Measurements from ENCODE around the gene SLC24A3. TPM values are rescaled to one million over a fixed set of nuclear protein-coding genes. Genes with fewer than 3 reads are reported as not detected.

The SLC24A3 gene
- total RNA-seq, 1 donor from 2014 or later, result 0.10 TPM

GRCh38 chr20:19449051-19449450 is 236.6 kb downstream of the SLC24A3 start:
- Mint-ChIP-seq H3K27ac (ENCODE audit: unreplicated experiment) (no peak overlapping the region), H3K36me3 (ENCODE audit: low read depth) (no peaks in the 10 kb centered on the region), H3K27me3 (ENCODE audit: low read depth) (peaks cover 1% of the 10 kb centered on the region), H3K4me1 (ENCODE audit: low read depth) (no peaks in the 10 kb centered on the region), H3K4me3 (ENCODE audit: unreplicated experiment) (no peak overlapping the region), H3K9me3 (ENCODE audit: low read depth) (peaks cover under 1% of the 10 kb centered on the region)
- TF ChIP-seq CTCF (IDR thresholded peaks at IDR 0.05), result no peak
- no peak for DNase-seq (ENCODE audit: low spot score)

GRCh38 chr20:19451231-19451922 is 238.9 kb downstream of the SLC24A3 start:
- TF ChIP-seq CTCF (IDR thresholded peaks at IDR 0.05), result no peak
- Mint-ChIP-seq H3K27ac (ENCODE audit: unreplicated experiment) (no peak overlapping the region), H3K36me3 (ENCODE audit: low read depth) (no peaks in the 10 kb centered on the region), H3K27me3 (ENCODE audit: low read depth) (peaks cover 4% of the 10 kb centered on the region), H3K9me3 (ENCODE audit: low read depth) (no peaks in the 10 kb centered on the region), H3K4me1 (ENCODE audit: low read depth) (no peaks in the 10 kb centered on the region), H3K4me3 (ENCODE audit: unreplicated experiment) (no peak overlapping the region)
- no peak for DNase-seq (ENCODE audit: low spot score)

GRCh38 chr20:19451923-19452295 is 239.5 kb downstream of the SLC24A3 start:
- no peaks in the 10 kb centered on the region for H3K4me1 Mint-ChIP-seq (ENCODE audit: low read depth)
- no peak for TF ChIP-seq CTCF (IDR thresholded peaks at IDR 0.05)
- no peaks in the 10 kb centered on the region for H3K9me3 Mint-ChIP-seq (ENCODE audit: low read depth)
- peaks cover 4% of the 10 kb centered on the region for H3K27me3 Mint-ChIP-seq (ENCODE audit: low read depth)
- DNase-seq (ENCODE audit: low spot score), result no peak
- H3K36me3 Mint-ChIP-seq (ENCODE audit: low read depth), result no peaks in the 10 kb centered on the region
- H3K27ac Mint-ChIP-seq (ENCODE audit: unreplicated experiment), result no peak overlapping the region
- H3K4me3 Mint-ChIP-seq (ENCODE audit: unreplicated experiment), result no peak overlapping the region

- no peak for DNase-seq (ENCODE audit: low spot score)
- no peaks in the 10 kb centered on the region for H3K9me3 Mint-ChIP-seq (ENCODE audit: low read depth)
- peaks cover 4% of the 10 kb centered on the region for H3K27me3 Mint-ChIP-seq (ENCODE audit: low read depth)
- H3K4me1 Mint-ChIP-seq (ENCODE audit: low read depth), result no peaks in the 10 kb centered on the region
- no peaks in the 10 kb centered on the region for H3K36me3 Mint-ChIP-seq (ENCODE audit: low read depth)
- no peak for TF ChIP-seq CTCF (IDR thresholded peaks at IDR 0.05)
- no peak overlapping the region for H3K4me3 Mint-ChIP-seq (ENCODE audit: unreplicated experiment)
- H3K27ac Mint-ChIP-seq (ENCODE audit: unreplicated experiment), result no peak overlapping the region
Measured at GRCh38 chr20:19453410-19453809, 241.0 kb downstream of the SLC24A3 start.

- Mint-ChIP-seq H3K4me1 (ENCODE audit: low read depth) (no peaks in the 10 kb centered on the region), H3K4me3 (ENCODE audit: unreplicated experiment) (no peak overlapping the region), H3K9me3 (ENCODE audit: low read depth) (no peaks in the 10 kb centered on the region), H3K36me3 (ENCODE audit: low read depth) (no peaks in the 10 kb centered on the region), H3K27me3 (ENCODE audit: low read depth) (peaks cover 4% of the 10 kb centered on the region), H3K27ac (ENCODE audit: unreplicated experiment) (no peak overlapping the region)
- no peak for DNase-seq (ENCODE audit: low spot score)
- no peak for TF ChIP-seq CTCF (IDR thresholded peaks at IDR 0.05)
Measured at GRCh38 chr20:19453862-19454261, 241.4 kb downstream of the SLC24A3 start.

Measured in chondrocyte (in vitro differentiated cells).